ENCODE measurements around the gene KCNIP4.

GRCh38 chr4:21387683-21388082, 560.9 kb downstream of the KCNIP4 start:
- TF ChIP-seq, protein P1, sequence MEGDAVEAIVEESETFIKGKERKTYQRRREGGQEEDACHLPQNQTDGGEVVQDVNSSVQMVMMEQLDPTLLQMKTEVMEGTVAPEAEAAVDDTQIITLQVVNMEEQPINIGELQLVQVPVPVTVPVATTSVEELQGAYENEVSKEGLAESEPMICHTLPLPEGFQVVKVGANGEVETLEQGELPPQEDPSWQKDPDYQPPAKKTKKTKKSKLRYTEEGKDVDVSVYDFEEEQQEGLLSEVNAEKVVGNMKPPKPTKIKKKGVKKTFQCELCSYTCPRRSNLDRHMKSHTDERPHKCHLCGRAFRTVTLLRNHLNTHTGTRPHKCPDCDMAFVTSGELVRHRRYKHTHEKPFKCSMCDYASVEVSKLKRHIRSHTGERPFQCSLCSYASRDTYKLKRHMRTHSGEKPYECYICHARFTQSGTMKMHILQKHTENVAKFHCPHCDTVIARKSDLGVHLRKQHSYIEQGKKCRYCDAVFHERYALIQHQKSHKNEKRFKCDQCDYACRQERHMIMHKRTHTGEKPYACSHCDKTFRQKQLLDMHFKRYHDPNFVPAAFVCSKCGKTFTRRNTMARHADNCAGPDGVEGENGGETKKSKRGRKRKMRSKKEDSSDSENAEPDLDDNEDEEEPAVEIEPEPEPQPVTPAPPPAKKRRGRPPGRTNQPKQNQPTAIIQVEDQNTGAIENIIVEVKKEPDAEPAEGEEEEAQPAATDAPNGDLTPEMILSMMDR (IDR thresholded peaks at IDR 0.05; ENCODE audit: poor library complexity), result no peak
- no peak for TF ChIP-seq EZH2 (IDR thresholded peaks at IDR 0.05; ENCODE audit: borderline replicate concordance)

Data from hepatocyte (in vitro differentiated cells).